ENCODE results near the gene HYCC1.
"Not testable (repeated sequence)": the region's sequence is repeated elsewhere in the genome, so short reads cannot be mapped to it uniquely, and the experiment has no call there.

HYCC1 gene

DNA sequence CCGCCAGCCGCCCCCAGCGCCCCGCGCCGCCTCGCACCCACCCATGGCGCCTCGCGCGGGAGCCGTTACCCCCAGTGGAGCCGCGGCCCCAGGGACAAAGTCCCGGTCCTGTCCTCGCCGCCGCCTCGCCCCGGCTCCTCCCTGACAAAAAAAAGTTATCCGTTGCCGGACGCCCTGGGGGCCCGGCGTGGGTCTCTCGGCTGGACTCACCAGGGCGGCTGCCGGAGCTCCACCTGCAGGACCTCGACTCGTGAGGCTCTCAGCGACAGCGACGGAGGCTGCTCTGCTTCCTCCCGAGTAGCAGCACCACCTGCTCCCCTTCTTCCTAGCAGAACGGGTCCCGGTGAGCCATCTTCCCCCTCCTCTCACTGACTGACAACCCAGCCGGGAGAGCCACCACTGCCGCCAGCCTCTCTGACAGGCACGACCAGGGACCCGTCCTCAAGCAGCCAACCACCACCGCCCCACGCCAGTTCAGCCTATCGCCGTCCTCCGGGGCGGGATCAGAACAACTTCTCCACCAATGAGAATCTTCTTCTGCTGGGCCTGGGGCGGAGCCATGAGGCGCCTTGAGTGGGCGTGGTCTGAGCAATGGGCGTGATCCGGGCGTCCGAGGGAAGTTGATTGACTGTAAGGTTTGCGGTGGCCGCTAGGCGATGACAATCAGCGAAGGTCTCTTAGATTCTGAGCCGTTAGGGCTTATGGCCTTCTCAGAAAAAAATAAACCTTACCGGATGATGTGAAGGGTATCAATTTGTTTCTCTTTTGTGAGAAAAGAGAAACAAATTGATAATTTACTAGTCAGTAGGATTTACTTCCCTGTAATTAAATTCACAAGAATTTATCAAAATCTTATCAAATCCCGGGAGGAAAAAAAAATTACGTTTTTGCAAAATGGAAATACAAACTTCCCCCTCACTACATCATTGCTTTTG is at the start of gene HYCC1:
HYCC1 (minus strand) TSS at position 416 of the 935 bp plus-strand sequence. CDS start 23,019 bp downstream, outside the sequence.
- in situ Hi-C loops (cut with MboI; ENCODE audit: low pct_unique_long_range_greater_than_20kb, low sequenced_read_pairs), result no loop called here
- DNase-seq, result peak; percentile 99

DNA sequence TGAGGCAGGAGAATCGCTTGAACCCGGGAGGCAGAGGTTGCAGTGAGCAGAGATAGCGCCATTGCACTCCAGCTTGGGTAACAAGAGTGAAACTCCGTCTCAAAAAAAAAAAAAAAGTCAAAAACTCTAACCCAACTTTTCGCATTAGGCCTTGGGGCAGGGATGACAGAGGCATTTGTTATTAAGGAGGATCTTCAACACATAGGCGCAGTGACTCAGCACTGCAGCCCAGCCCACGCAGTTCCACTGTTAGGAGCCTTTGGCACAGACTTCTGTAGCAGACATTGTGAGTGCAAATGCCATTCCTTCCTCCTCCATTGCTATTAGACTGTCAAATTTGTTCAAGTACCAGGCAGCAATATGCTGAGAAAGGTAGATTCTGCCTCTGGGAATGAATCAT is 48.5 kb upstream of the HYCC1 start:
- DNase-seq, result no peak
- in situ Hi-C loops (cut with MboI; ENCODE audit: low pct_unique_long_range_greater_than_20kb, low sequenced_read_pairs), result no loop called here

DNA sequence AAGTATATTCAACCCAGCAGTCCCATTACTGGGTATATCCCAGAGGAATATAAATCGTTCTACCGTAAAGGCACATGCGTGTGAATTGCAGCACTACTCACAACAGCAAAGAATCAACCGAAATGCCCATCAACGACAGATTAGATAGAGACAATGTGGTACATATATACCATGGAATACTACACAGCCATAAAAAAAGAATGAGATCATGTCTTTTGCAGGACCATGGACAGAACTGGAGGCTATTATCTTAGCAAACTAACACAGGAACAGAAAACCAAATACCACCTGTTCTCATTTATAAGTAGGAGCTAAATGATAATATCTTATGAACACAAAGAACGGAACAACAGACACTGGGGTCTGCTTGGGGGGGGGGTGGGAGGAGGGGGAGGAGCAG is 47.4 kb upstream of the HYCC1 start:
- no peak for DNase-seq
- in situ Hi-C loops (cut with MboI; ENCODE audit: low pct_unique_long_range_greater_than_20kb, low sequenced_read_pairs), result no loop called here

DNA sequence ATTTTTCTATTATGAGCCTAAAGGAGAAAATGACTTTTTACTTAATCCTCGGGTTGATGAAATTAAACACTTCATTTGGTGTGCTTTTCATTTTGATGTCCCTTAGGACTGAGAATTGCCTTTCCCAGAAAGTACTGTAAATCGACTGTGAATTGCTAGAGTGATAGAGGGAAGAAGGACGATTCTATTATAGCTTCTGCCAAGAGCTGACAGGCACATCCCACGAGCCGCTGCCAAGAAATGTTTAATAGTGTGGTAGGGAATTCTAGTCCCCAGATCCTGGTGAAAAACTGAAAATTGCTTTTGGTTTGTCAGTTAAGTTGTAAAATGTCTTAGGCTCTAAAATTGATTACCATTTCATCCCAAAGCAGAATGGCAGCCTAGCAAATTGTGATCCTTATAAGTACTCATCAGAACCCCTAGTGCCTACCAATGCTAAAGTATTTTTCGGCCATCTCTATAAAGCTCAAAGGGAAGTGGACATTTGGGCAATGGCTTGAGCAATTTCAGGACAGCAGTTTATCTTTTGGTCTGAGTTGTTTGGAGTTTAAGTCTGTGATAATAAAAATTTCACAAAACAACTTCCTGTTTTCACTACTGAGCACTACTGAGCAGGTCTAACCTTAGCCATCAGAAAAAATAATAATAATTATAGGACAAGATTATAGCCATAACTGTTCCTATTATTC is 44.6 kb upstream of the HYCC1 start:
- in situ Hi-C loops (cut with MboI; ENCODE audit: low pct_unique_long_range_greater_than_20kb, low sequenced_read_pairs), result no loop called here
- DNase-seq, result no peak

DNA sequence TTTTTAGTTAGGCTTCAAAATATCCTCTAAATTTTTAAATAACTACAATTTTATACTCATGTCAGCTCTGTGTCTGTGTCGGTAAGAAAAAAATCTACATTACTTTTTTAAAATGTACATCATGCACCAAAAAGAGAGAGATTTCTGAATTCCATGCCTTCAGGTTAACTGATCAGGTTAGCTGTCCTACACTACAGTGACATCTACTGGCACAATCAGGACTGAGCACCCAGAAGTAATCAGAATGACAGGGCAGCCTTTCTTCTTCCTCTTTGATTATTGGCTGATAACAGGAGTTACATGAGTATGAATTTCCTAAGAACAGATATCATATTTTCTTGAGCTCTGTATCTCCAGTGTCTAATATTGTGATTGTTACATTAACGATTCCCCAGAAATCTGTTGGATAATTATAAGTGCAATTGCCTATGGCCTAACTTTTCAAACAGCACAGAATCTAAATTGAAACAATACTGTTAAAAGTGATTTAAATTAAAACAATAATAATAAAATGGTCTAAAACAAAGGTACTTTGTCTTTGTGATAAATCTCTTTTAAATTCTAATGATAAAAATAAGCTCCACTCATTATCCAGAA is 41.8 kb upstream of the HYCC1 start:
- in situ Hi-C loops (cut with MboI; ENCODE audit: low pct_unique_long_range_greater_than_20kb, low sequenced_read_pairs), result no loop called here
- DNase-seq, result peak; percentile 81

DNA sequence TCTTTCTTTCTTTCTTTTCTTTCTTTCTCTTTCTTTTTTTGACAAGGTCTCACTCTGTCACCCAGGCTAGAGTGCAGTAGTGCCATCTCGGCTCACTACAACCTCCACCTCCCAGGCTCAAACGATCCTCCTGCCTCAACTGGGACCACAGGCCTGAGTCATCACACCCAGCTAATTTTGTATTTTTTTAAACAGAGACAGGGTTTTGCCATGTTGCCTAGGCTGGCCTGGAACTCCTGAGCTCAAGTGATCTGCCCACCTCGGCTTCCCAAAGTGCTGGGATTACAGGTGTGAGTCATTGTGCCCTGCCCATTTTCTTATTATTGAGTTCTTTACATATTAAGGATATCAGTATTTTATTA is 37.2 kb upstream of the HYCC1 start:
- DNase-seq; in situ Hi-C loops (cut with MboI; ENCODE audit: low pct_unique_long_range_greater_than_20kb, low sequenced_read_pairs): not testable (repeated sequence)

DNA sequence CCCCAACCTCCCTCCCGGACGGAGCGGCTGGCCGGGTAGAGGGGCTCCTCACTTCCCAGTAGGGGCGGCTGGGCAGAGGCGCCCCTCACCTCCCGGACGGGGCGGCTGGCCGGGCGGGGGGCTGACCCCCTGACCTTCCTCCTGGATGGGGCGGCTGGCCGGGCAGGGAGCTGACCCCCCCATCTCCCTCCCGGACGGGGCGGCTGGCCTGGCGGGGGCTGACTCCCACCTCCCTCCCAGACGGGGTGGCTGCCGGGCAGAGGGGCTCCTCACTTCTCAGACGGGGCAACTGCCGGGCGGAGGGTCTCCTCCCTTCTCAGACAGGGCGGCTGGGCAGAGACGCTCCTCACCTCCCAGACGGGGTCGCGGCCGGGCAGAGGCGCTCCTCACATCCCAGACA is 32.4 kb upstream of the HYCC1 start:
- in situ Hi-C loops (cut with MboI; ENCODE audit: low pct_unique_long_range_greater_than_20kb, low sequenced_read_pairs); DNase-seq: not testable (repeated sequence)

DNA sequence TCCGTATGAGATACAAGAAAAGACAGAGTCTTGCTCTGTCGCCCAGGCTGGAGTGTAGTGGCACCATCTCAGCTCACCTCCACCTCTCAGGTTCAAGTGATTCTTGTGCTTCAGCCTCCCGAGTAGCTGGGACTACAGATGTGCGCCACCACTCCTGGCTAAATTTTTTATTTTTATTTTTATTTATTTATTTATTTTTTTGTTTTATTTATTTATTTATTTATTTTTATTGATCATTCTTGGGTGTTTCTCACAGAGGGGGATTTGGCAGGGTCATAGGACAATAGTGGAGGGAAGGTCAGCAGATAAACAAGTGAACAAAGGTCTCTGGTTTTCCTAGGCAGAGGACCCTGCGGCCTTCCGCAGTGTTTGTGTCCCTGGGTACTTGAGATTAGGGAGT is 31.2 kb upstream of the HYCC1 start:
- in situ Hi-C loops (cut with MboI; ENCODE audit: low pct_unique_long_range_greater_than_20kb, low sequenced_read_pairs); DNase-seq: not testable (repeated sequence)

DNA sequence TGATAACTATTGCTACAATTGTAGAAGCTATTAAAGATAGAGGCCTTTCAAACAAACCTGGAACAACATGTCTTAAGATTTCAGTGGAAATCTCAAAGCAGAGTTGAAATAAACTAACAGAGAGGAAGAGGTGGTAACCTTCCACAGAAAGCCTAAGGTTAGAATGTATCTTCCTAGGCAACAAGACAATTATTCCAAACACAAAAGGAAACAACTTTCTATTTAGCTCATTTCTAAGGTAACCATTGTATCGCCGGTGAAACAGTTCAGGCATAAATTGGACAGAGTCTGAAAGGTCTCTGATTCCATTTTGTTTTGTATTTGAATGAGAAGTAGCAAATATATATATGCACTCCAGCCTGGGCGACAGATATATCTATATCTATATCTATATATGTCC is 30.7 kb upstream of the HYCC1 start:
- in situ Hi-C loops (cut with MboI; ENCODE audit: low pct_unique_long_range_greater_than_20kb, low sequenced_read_pairs), result no loop called here
- DNase-seq, result no peak

DNA sequence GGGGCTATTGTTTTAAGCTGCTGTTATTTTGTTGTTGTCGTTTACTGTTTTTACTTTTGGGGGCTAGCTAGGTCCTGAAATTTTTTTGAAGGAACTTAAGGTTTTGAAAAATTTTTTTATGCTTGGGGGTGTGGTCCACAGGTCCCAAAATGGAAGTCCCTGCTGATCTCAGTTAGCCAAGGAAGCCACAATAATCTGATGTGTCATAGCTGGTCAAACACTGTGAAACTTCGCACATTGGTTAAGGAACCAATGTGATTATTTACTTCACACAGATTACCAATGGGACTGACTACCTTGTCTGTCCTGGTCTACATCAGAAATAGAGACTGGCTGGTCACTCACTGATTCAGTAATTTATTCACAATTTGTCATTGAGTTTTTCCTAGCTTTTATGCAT is 29.5 kb upstream of the HYCC1 start:
- DNase-seq, result no peak
- in situ Hi-C loops (cut with MboI; ENCODE audit: low pct_unique_long_range_greater_than_20kb, low sequenced_read_pairs), result no loop called here

DNA sequence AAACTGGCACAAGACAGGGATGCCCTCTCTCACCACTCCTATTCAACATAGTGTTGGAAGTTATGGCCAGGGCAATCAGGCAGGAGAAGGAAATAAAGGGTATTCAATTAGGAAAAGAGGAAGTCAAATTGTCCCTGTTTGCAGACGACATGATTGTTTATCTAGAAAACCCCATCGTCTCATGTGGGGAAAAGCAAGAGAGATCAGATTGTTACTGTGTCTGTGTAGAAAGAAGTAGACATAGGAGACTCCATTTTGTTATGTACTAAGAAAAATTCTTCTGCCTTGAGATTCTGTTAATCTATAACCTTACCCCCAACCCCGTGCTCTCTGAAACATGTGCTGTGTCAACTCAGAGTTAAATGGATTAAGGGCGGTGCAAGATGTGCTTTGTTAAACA is 25.7 kb upstream of the HYCC1 start:
- DNase-seq; in situ Hi-C loops (cut with MboI; ENCODE audit: low pct_unique_long_range_greater_than_20kb, low sequenced_read_pairs): not testable (repeated sequence)

DNA sequence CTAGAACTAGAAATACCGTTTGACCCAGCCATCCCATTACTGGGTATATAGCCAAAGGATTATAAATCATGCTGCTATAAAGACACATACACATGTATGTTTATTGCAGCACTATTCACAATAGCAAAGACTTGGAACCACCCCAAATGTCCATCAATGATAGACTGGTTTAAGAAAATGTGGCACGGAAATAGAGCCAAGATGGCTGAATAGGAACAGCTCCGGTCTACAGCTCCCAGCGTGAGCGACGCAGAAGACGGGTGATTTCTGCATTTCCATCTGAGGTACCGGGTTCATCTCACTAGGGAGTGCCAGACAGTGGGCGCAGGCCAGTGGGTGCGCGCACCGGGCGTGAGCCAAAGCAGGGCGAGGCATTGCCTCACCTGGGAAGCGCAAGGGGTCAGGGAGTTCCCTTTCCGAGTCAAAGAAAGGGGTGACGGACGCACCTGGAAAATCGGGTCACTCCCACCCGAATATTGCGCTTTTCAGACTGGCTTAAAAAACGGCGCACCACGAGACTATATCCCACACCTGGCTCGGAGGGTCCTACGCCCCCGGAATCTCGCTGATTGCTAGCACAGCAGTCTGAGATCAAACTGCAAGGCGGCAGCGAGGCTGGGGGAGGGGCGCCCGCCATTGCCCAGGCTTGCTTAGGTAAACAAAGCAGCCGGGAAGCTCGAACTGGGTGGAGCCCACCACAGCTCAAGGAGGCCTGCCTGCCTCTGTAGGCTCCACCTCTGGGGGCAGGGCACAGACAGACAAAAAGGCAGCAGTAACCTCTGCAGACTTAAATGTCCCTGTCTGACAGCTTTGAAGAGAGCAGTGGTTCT is 21.8 kb upstream of the HYCC1 start:
- DNase-seq; in situ Hi-C loops (cut with MboI; ENCODE audit: low pct_unique_long_range_greater_than_20kb, low sequenced_read_pairs): not testable (repeated sequence)

DNA sequence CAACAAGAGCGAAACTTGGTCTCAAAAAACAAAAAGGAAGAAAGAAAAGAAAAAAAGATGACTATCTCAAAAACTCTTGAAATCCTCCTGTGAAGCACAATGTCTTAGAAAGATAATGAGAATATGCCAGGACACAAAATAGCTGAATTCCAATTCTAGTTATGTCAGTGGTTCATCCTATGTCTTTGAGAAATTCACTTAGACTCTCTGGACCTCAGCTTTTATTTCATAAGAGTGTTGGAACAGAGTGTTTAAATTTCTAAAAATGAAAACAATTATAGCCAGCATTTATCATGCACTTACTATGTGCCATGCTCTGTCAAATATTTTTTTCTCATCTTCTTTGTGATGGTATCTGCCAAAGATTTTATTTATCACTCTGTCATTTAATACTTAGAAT is 13.3 kb upstream of the HYCC1 start:
- in situ Hi-C loops (cut with MboI; ENCODE audit: low pct_unique_long_range_greater_than_20kb, low sequenced_read_pairs), result no loop called here
- no peak for DNase-seq

DNA sequence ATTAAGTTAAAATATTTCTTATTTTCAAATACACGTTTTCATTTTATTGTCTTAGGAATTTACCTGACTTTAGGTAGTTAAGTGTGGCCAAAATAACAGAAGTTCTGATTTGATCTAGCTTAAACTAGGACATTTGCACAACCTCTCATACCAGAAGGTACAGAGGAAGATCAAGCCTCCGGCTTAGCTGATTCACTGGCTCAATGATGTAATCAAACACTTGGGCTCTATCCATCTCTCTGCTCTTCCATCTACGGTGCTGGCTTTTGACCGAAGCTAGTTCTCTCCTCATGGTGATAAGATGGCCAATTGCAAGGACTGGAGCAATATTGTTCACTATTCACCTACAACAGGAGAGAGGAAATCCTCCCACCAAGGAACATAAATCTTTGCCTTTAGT is 12.2 kb upstream of the HYCC1 start:
- in situ Hi-C loops (cut with MboI; ENCODE audit: low pct_unique_long_range_greater_than_20kb, low sequenced_read_pairs), result no loop called here
- no peak for DNase-seq

DNA sequence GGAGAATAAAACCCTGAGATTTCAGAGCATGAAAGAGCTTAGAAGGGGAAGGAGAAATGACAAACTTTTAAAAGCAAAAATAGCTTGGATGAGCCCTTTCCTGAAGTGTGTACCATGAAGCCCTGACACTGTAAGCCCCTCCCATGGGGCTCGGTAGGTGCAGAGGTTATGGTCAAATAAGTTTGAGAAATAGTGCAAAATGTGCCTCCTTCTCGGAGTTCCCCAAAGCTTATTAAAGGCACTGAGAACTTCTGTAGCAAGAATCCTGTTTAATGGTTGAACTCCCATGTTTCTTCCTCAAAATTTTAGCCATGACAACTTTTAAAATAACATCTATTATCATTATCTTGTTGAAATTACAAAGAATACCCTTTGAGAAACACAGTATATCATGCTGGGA is 10.5 kb upstream of the HYCC1 start:
- in situ Hi-C loops (cut with MboI; ENCODE audit: low pct_unique_long_range_greater_than_20kb, low sequenced_read_pairs), result no loop called here
- DNase-seq, result no peak

DNA sequence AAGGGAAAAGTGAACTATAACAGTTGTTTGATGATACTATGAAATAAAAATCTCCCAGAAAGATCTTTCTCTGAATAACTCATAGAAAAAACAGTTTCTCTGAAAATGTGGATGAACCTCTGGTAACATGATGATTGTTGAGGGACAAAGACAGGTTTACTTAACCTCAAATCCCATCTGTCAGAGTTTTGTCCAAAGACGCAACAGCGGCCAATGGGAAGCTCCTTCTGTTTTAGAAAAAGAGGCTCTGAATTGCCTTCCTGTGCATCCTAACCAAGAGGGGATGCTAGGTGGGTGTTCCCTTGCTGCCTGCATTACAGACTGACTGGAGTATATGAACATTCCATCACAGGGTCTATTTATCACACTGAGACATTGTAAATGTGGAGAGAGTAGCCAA is 8.9 kb upstream of the HYCC1 start:
- in situ Hi-C loops (cut with MboI; ENCODE audit: low pct_unique_long_range_greater_than_20kb, low sequenced_read_pairs), result no loop called here

DNA sequence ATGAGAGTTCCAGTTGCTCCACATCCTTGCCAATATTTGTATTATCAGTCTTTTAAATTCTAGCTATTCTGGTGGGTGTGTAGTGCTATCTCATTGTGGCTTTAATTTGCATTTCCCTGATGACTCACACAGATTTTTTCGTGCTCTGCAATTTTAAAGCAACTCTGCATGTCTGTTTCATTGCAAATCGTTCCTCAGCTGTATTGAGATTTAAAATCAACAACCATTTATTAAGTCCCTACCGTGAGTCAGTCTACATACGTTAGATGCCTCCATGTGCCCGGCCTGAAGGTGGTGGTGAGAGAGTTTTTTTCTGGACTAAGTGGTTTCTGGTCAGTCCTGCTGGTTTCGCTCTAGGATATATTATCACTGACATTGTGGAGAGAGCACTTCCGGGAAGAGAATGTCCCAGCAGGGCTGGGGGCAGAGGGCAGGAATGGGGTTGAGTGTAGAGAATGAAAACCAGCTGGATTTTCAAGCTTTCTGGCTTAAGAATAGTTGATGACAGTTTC is 8.4 kb upstream of the HYCC1 start:
- in situ Hi-C loops (cut with MboI; ENCODE audit: low pct_unique_long_range_greater_than_20kb, low sequenced_read_pairs), result no loop called here
- DNase-seq, result no peak

More for the DNA sequence above, 8.9 kb upstream of the HYCC1 start:
- no peak for DNase-seq

DNA sequence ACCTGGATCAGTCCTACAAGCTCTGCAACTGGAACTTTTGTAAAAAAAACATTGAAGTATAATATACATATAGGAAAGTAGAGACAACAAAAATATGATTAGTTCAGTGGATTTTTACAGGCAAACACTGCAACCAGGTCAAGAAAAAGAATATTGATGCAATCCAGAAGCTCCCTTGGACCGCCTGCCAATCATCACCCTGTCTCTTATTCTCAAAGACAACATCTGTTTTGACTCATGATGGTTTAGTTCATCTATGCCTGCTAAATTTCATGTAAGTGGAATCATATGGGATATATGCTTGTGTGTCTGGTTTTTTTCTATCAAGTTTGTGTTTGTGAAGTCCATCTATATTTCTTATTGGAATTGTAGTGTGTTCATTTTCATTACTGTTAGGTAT is 7.7 kb upstream of the HYCC1 start:
- in situ Hi-C loops (cut with MboI; ENCODE audit: low pct_unique_long_range_greater_than_20kb, low sequenced_read_pairs), result no loop called here
- DNase-seq, result no peak

DNA sequence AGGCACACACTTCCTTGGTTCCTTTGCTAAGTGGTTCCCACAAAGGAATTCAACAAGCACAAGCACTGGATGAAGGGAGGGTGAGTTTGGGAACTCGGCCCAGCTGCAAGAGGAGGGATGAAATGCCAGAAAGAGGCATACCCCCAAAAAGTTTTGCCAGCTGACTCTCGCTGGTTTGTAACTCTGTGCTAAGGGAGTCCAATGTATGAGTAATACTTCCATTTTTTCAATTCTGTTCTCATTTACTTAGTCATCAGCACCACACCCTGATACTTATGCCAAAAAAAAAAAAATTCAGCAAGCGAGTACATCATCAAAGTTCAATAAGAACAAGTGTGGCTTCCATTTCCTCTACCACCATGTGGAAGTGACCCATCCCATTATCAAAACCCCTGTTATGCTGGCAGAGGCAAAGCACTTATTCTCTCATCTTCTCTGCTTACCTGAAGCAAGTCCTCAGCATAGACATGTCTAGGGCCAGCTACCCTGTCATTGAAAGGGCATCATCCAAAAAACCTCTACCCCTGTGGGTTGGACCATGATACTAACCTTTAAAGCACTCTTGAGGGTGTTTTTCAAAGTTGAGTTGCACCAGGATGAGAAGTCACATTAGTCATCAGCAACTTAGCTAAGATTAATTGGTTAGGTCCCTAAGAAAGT is 6.9 kb upstream of the HYCC1 start:
- in situ Hi-C loops (cut with MboI; ENCODE audit: low pct_unique_long_range_greater_than_20kb, low sequenced_read_pairs), result no loop called here
- DNase-seq, result no peak

All from KBM-7 (cell line).